GM21381 (cell line): ENCODE results near the gene CUX1.
"Not testable (repeated sequence)": the region's sequence is repeated elsewhere in the genome, so short reads cannot be mapped to it uniquely, and the experiment has no call there.

Experiments
- ATAC-seq: cut with Tn5 transposase; IDR thresholded peaks from one replicate; pipeline ENCODE4 v1.9.1; 2021; ENCODE audit warnings: mild to moderate bottlenecking, moderate library complexity; ENCODE audit not compliant: unreplicated experiment

CUX1 gene

GRCh38 chr7:102156867-102157266, 339.4 kb downstream of the CUX1 start:
- ATAC-seq, result no peak

DNA sequence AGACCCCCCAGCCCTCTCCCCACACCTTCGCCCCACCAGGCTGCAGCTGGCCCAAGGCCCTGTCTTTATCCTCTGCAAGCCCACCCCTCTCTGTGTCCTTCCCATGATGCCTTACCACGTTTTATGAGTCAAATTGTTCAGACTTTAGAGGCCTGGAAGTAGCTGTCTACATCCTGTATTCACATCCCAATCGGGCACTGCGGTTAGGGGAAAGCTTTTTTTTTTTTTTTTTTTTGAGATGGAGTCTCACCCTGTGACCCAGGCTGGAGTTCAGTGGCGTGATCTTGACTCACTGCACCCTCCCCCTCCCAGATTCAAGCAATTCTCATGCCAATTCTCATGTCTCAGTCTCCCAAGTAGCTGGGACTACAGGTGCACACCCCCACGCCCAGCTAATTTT, 347.7 kb downstream of the CUX1 start:
- ATAC-seq, result no peak

- no peak for ATAC-seq
These were observed 349.8 kb downstream of the CUX1 start for GRCh38 chr7:102167254-102167653.

- no peak for ATAC-seq
These were observed 352.4 kb downstream of the CUX1 start for GRCh38 chr7:102169651-102170392.

DNA sequence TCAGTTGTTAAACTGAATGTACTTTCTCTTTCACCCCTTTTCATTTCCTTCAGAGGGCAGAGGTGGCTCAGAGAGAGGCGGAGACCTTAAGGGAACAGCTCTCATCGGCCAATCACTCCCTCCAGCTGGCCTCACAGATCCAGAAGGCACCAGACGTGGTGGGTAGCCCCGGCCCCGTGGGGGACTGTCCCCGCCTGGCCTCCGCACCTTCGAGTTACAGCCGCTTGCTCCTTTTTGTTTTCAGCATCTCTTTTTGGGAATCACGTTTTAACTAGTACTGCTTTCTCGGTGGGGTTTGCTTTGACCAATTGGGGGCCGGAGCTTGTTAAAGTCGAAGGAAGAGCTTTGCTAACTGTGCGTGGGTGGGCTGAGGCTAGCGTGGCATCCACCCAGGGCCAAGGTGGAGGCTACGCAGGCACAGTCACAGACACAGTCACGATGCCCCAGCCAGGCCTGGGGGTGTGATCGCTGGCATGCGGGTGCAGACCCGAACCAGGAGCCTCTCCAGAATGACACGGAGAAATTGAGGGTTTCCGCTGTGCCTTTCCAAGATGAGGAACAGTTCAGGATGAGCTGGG, 353.1 kb downstream of the CUX1 start:
- no peak for ATAC-seq

GRCh38 chr7:102173669-102174068, 356.2 kb downstream of the CUX1 start:
- ATAC-seq, result no peak

- no peak for ATAC-seq
These were observed 358.2 kb downstream of the CUX1 start for GRCh38 chr7:102175423-102176170.

GRCh38 chr7:102178410-102178809, 361.0 kb downstream of the CUX1 start:
- no peak for ATAC-seq

- ATAC-seq, result no peak
These were observed 363.3 kb downstream of the CUX1 start for GRCh38 chr7:102180727-102181126.

- no peak for ATAC-seq
These were observed 364.1 kb downstream of the CUX1 start for GRCh38 chr7:102181517-102181916.

DNA sequence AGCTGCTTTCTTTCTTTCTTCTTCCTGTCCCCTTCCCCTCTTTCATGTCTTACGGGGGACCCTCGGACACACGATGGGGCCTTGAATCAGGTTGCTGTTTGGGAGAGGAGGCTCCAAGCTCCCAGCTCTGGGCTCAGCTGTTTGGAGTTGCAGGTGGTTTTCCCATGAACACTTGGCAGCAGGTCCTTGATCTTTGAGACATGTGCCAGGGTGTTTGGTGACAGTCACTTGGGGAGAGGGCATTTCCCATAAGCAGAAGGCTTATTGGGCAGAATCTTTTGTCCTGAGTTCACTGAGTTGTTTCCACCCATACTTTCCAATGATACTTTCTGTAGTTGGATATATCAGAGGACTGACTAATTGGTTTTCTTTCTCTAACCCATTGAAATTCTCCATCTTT, 364.6 kb downstream of the CUX1 start:
- no peak for ATAC-seq

DNA sequence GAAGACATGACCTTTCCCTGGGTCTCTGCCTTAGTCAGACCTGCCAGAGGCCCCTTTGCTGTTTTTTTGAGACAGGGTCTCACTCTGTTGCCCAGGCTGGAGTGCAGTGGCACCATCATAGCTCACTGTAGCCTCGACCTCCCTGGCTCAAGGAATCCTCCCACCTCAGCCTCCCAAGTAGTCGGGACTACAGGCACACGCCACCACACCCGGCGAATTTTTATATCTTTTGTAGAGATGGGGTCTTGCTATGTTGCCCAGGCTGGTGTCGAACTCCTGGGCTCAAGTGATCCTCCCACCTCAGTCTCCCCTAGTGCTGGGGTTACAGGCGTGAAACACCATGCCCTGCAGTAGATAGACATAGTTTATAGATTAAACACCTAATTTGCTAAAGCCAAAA, 366.4 kb downstream of the CUX1 start:
- not testable (repeated sequence) for ATAC-seq

DNA sequence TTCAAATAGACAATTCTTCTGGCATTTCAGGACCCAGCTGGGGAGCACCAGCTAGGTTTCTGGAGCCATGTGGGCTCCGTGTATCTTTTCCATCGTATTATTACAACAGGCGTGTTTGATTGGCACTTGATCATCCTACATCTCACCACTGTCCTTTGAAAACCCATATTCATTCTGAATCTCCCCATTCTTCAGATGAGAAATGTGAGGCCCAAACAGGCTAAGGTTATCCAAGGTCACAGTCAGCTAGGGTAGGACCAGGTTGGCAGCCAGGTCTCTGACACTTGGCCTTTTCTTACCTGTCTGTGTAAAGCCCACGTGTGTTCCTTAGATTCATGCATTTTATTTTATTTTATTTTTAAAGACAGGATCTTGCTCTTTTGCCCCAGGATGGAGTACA, 366.9 kb downstream of the CUX1 start:
- no peak for ATAC-seq

DNA sequence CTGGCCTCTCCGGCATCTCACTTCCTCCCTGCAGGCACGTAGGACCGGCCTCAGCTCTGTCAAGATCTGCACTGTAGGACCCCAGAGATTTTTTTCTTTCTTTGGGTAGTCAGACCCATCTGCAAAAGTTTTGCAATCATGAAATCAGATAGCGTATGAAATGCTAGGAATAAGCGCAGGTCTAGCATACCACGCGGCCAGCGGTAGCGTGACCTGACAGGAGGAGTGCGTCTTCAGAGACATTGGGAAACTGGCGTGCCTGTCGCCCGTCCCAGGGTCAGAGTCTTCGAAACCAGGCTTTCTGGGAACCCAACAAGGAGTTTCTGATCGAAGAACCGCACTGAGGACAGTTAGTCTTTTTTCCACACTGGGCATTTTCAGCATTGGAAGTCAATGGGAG, 368.4 kb downstream of the CUX1 start:
- ATAC-seq, result no peak

DNA sequence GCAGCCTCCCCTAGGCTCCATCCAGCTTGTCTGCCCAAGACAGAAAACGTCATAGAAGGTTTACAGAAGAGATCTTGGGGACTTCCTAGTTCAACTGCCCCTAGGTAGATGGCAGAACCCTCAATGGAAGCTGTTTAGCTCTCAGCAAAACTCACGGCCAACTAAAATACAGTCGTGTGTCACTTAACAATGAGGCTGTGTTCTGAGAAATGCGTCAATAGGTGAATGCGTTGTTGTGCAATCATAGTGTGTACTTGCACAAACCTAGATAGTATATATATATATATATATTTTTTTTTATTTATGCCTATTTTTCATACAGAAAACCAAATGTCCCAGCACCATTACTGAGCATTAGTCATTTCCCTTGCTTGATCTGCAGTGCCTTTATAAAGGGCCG, 368.9 kb downstream of the CUX1 start:
- no peak for ATAC-seq

DNA sequence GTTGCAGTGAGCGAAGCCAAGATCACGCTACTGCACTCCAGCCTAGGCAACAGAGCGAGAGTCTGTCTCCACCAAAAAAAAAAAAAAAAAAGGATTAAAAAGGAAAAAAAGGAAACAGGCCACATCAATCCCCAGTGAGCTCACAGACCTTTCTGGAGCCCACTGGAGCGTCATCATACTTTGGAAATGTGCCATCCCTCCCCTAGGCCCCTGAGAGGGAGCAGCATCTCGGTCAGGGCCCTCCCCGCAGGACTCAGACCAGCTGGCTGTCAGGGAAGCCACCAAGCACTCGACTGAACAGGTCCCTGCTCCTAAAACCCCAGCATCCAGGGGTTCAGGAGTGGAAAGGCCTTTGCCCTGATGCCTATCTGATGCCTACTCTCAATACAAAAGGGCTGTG, 371.3 kb downstream of the CUX1 start:
- no peak for ATAC-seq

- no peak for ATAC-seq
These were observed 372.3 kb downstream of the CUX1 start for GRCh38 chr7:102189756-102190155.

- no peak for ATAC-seq
These were observed 373.4 kb downstream of the CUX1 start for GRCh38 chr7:102190776-102191350.

DNA sequence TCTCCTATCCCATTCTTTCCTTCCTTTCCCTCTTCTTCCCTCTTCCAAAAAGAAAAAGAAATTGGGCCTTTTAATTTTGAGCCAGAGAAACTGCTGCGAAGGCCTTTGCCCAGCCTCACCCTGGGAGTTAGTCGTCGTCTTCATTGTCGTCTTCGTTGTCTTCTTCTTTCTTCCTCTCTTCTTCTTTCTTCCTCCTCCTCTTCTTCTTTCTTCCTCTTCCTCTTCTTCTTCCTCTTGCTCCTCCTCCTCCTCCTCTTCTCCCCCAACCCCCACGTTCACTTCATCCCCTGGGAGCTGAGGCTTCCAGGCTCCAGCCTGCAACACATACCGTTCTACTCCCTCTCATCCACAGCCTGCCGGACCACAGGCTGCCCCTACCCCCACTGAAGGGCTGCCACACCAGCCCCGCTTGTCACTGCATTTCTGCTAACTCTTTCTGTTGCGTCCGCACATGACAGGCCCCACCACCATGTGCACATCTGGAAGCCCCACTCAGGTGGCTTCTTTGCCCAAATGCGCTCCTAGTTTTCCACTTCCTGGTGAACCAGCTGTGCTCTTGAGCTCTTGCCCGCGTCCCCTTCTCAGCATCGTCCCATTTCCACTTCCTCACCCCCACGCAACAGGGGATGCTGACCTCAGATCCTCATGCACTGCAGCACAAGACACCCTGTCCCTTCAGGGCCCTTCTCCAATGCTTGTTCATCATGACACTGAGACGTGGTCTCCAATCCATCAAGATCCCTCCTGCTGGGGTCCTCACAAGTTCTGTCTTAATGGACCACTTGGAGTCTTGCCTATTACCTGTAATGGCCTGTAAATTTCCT, 374.3 kb downstream of the CUX1 start:
- no peak for ATAC-seq

DNA sequence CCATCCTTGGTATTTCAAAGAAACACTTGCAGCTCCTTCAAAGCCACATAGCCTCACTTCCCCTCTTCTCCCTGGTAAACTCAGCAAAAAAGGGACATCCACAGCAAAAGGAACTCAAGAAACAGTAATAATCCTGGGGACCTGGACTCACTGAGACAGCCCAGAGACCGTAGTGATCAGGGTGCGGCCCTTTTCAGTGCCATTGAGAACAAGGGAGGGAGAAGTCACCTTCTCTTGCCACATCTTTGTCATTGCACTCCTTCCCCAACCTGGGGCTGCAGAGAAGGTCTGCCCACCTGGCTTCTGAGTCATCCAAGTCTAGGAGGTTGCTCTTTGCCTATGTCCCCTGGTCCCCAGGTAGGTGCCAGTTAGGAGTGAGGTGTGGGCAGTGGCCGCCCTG, 375.4 kb downstream of the CUX1 start:
- ATAC-seq, result no peak

- no peak for ATAC-seq
These were observed 376.4 kb downstream of the CUX1 start for GRCh38 chr7:102193806-102194205.
